CD8-positive, alpha-beta memory T cell (primary cell): ENCODE results near the gene PTP4A2. TPM values are rescaled to one million over a fixed set of nuclear protein-coding genes. Genes with fewer than 3 reads are reported as not detected.

Source experiments
- CTCF ChIA-PET: fragments of 350-600 bp; sonication (Branson Sonifier 250); formaldehyde crosslinking; loops from one replicate; lab custom pipeline; 2021; ENCODE audit warnings: antibody characterized with exemption; lab: Charles Lee
- POLR2A ChIA-PET: fragments of 350-600 bp; sonication (Branson Sonifier 250); formaldehyde crosslinking; loops from one replicate; lab custom pipeline; 2021; ENCODE audit warnings: antibody characterized with exemption; lab: Charles Lee
- DNase-seq, 5 donors: peaks; one replicate each; pipeline versions ENCODE4 v3.0.0 to v3.0.0-alpha.2; 2020 to 2022; ENCODE audit warnings: mixed read lengths in 1 of 5
- H3K27ac ChIP-seq: one replicate; pipeline ENCODE4 v1.7.0; 2013; ENCODE audit warnings: low read depth, mild to moderate bottlenecking, low read length, moderate library complexity
- H3K27me3 ChIP-seq: 2 replicates; pipeline ENCODE4 v1.7.0; 2013; ENCODE audit warnings: low read length, mild to moderate bottlenecking; ENCODE audit not compliant: insufficient read depth, poor library complexity, severe bottlenecking
- H3K36me3 ChIP-seq: 2 replicates; pipeline ENCODE4 v1.7.0; 2013; ENCODE audit warnings: mild to moderate bottlenecking, low read length, moderate library complexity; ENCODE audit not compliant: insufficient read depth
- H3K4me1 ChIP-seq: 2 replicates; pipeline ENCODE4 v1.7.0; 2013; ENCODE audit warnings: mild to moderate bottlenecking, low read length, moderate library complexity; ENCODE audit not compliant: insufficient read depth
- H3K4me3 ChIP-seq: 2 replicates; pipeline ENCODE4 v1.7.0; 2013; ENCODE audit warnings: mild to moderate bottlenecking, low read length
- H3K9me3 ChIP-seq: 2 replicates; pipeline ENCODE4 v1.7.0; 2013; ENCODE audit warnings: mild to moderate bottlenecking, low read length
- H3K27ac Mint-ChIP-seq, 8 donors: one replicate each; pipeline ENCODE4 v1.8.0; 2020 to 2021; ENCODE audit warnings: mixed read lengths in 8 of 8, mild to moderate bottlenecking in 6 of 8, inconsistent platforms in 3 of 8, moderate library complexity in 3 of 8
- H3K27me3 Mint-ChIP-seq, 2 donors: one replicate each; pipeline ENCODE4 v1.8.0; 2020 to 2021; ENCODE audit warnings: mixed read lengths in 2 of 2, mild to moderate bottlenecking in 1 of 2, moderate library complexity in 1 of 2
- H3K36me3 Mint-ChIP-seq, 3 donors: one replicate each; pipeline ENCODE4 v1.8.0; 2020 to 2021; ENCODE audit warnings: mixed read lengths in 3 of 3, inconsistent platforms in 1 of 3, mild to moderate bottlenecking in 1 of 3
- H3K4me1 Mint-ChIP-seq, 3 donors: one replicate each; pipeline ENCODE4 v1.8.0; 2020 to 2021; ENCODE audit warnings: mixed read lengths in 3 of 3, inconsistent platforms in 1 of 3, mild to moderate bottlenecking in 1 of 3
- H3K4me3 Mint-ChIP-seq, 7 donors: one replicate each; pipeline ENCODE4 v1.8.0; 2020 to 2021; ENCODE audit warnings: mixed read lengths in 7 of 7, mild to moderate bottlenecking in 6 of 7, moderate library complexity in 4 of 7, inconsistent platforms in 2 of 7
- H3K9me3 Mint-ChIP-seq, 5 donors: one replicate each; pipeline ENCODE4 v1.8.0; 2020 to 2022; ENCODE audit warnings: mixed read lengths in 5 of 5, mild to moderate bottlenecking in 3 of 5, moderate library complexity in 2 of 5, inconsistent platforms in 1 of 5
- polyA plus RNA-seq: library from polyadenylated mRNA; unstranded; fragments of 300-500 nt; fragmentation: Illumina TruSeq; gene quantifications from one replicate; pipeline ENCODE4 v1.2.3, GENCODE V29; 2021
- total RNA-seq, 2 experiments: library from RNA; stranded (reverse); gene quantifications; one replicate each; pipeline ENCODE4 v1.2.3, GENCODE V29; 2021

The PTP4A2 gene
- total and polyA plus RNA-seq, 3 experiments from 2014 or later: 339 to 598 (median 368) TPM

GRCh38 chr1:31872658-31873636 is 65.2 kb downstream of the PTP4A2 start:
- peak overlapping the region; percentile 35 to 97 (median 84) for H3K27ac Mint-ChIP-seq
- no peaks in the 10 kb centered on the region for H3K36me3 ChIP-seq
- peak overlapping the region; percentile 43 for H3K27ac ChIP-seq
- H3K4me1 ChIP-seq: peaks cover 13% of the 10 kb centered on the region
- no peaks in the 10 kb centered on the region for H3K27me3 ChIP-seq
- H3K27me3 Mint-ChIP-seq: no peaks in the 10 kb centered on the region
- H3K36me3 Mint-ChIP-seq: peaks cover 0 to 4% (median 3%) of the 10 kb centered on the region in 3 donors
- DNase-seq: peak in 3 of 5 donors; percentile 10 to 63 (median 39)
- H3K9me3 ChIP-seq: no peaks in the 10 kb centered on the region
- peaks cover 24 to 42% (median 30%) of the 10 kb centered on the region in 3 donors for H3K4me1 Mint-ChIP-seq
- H3K9me3 Mint-ChIP-seq: peaks cover 0 to 4% (median 0%) of the 10 kb centered on the region in 5 donors
- peak overlapping the region; percentile 11 for H3K4me3 ChIP-seq
- ChIA-PET CTCF (interaction anchor here (1.0 to 1.8 kb wide), 5 partner anchors 18 to 91 kb away, joined by 3 to 6 read pairs (median 4); no protein-coding TSS in a partner anchor), POLR2A (interaction anchor here (0.6 to 0.7 kb wide), 5 partner anchors 24 to 228 kb away, joined by 3 to 6 read pairs (median 3); partner anchors contain the start of genes PEF1 and PTP4A2)
- H3K4me3 Mint-ChIP-seq: peak overlapping the region; percentile 4 to 78 (median 68)

GRCh38 chr1:31871703-31872102 is 66.5 kb downstream of the PTP4A2 start:
- Mint-ChIP-seq H3K9me3 (peaks cover 0 to 4% (median 0%) of the 10 kb centered on the region in 5 donors), H3K27me3 (no peaks in the 10 kb centered on the region)
- POLR2A ChIA-PET: no interaction called here

GRCh38 chr1:31870086-31870736 is 68.0 kb downstream of the PTP4A2 start:
- peak overlapping the region in 2 of 8 donors; percentile 3 to 36 for H3K27ac Mint-ChIP-seq
- no peak overlapping the region for H3K4me3 ChIP-seq
- H3K36me3 ChIP-seq: no peaks in the 10 kb centered on the region
- no peak overlapping the region for H3K4me3 Mint-ChIP-seq
- H3K9me3 ChIP-seq: no peaks in the 10 kb centered on the region
- H3K27me3 ChIP-seq: no peaks in the 10 kb centered on the region
- H3K4me1 Mint-ChIP-seq: peaks cover 24 to 37% (median 33%) of the 10 kb centered on the region in 3 donors
- H3K36me3 Mint-ChIP-seq: peaks cover 0 to 4% (median 3%) of the 10 kb centered on the region in 3 donors
- peaks cover 18% of the 10 kb centered on the region for H3K4me1 ChIP-seq
- no peak for DNase-seq
- H3K27ac ChIP-seq: no peak overlapping the region
- ChIA-PET CTCF (interaction anchor here (1.3 to 1.6 kb wide), 2 partner anchors 43 to 96 kb away, joined by 3 to 4 read pairs; no protein-coding TSS in a partner anchor), POLR2A (interaction anchor here (0.5 to 0.6 kb wide), 2 partner anchors 18 to 1126 kb away, joined by 3 to 5 read pairs; no protein-coding TSS in a partner anchor)
- peaks cover 0 to 4% (median 0%) of the 10 kb centered on the region in 5 donors for H3K9me3 Mint-ChIP-seq
- H3K27me3 Mint-ChIP-seq: no peaks in the 10 kb centered on the region

More at GRCh38 chr1:31871703-31872102, 66.5 kb downstream of the PTP4A2 start:
- Histone ChIP-seq H3K9me3 (no peaks in the 10 kb centered on the region), H3K4me3 (no peak overlapping the region), H3K4me1 (peaks cover 14% of the 10 kb centered on the region), H3K27ac (no peak overlapping the region), H3K36me3 (no peaks in the 10 kb centered on the region), H3K27me3 (no peaks in the 10 kb centered on the region)
- Mint-ChIP-seq H3K4me1 (peaks cover 27 to 42% (median 36%) of the 10 kb centered on the region in 3 donors), H3K36me3 (peaks cover 0 to 4% (median 3%) of the 10 kb centered on the region in 3 donors), H3K4me3 (peak overlapping the region in 5 of 7 donors; percentile 17 to 46 (median 35)), H3K27ac (peak overlapping the region in 4 of 8 donors; percentile 37 to 96 (median 74))
- DNase-seq: no peak
- CTCF ChIA-PET: interaction anchor here (0.6 to 1.8 kb wide), 5 partner anchors 45 to 659 kb away, joined by 3 to 5 read pairs (median 3); no protein-coding TSS in a partner anchor

- DNase-seq: no peak
- no peaks in the 10 kb centered on the region for H3K9me3 ChIP-seq
- peaks cover 0 to 4% (median 0%) of the 10 kb centered on the region in 5 donors for H3K9me3 Mint-ChIP-seq
- H3K27ac Mint-ChIP-seq: peak overlapping the region in 3 of 8 donors; percentile 17 to 68 (median 61)
- H3K4me1 ChIP-seq: peaks cover 18% of the 10 kb centered on the region
- ChIA-PET CTCF (no interaction called here), POLR2A (interaction anchor here (0.6 kb wide), 1 partner anchor 1126 kb away, joined by 5 read pairs; no protein-coding TSS in a partner anchor)
- no peaks in the 10 kb centered on the region for H3K27me3 ChIP-seq
- H3K4me3 Mint-ChIP-seq: no peak overlapping the region
- peaks cover 24 to 37% (median 33%) of the 10 kb centered on the region in 3 donors for H3K4me1 Mint-ChIP-seq
- peaks cover 0 to 3% (median 3%) of the 10 kb centered on the region in 3 donors for H3K36me3 Mint-ChIP-seq
- no peaks in the 10 kb centered on the region for H3K27me3 Mint-ChIP-seq
- H3K4me3 ChIP-seq: no peak overlapping the region
- no peaks in the 10 kb centered on the region for H3K36me3 ChIP-seq
- H3K27ac ChIP-seq: no peak overlapping the region
These were observed 68.7 kb downstream of the PTP4A2 start for GRCh38 chr1:31869449-31869848.

GRCh38 chr1:31868862-31869261 is 69.3 kb downstream of the PTP4A2 start:
- Mint-ChIP-seq H3K36me3 (peaks cover 0 to 3% (median 3%) of the 10 kb centered on the region in 3 donors), H3K4me1 (peaks cover 24 to 37% (median 33%) of the 10 kb centered on the region in 3 donors), H3K27me3 (no peaks in the 10 kb centered on the region), H3K9me3 (peaks cover 0 to 4% (median 0%) of the 10 kb centered on the region in 5 donors), H3K27ac (peak overlapping the region in 3 of 8 donors; percentile 5 to 71 (median 68)), H3K4me3 (no peak overlapping the region)
- DNase-seq: no peak
- no peaks in the 10 kb centered on the region for H3K27me3 ChIP-seq
- no peaks in the 10 kb centered on the region for H3K36me3 ChIP-seq
- H3K27ac ChIP-seq: no peak overlapping the region
- ChIA-PET CTCF (no interaction called here), POLR2A (no interaction called here)
- H3K4me1 ChIP-seq: peaks cover 18% of the 10 kb centered on the region
- H3K4me3 ChIP-seq: no peak overlapping the region
- H3K9me3 ChIP-seq: no peaks in the 10 kb centered on the region

- Mint-ChIP-seq H3K9me3 (no peaks in the 10 kb centered on the region), H3K36me3 (peaks cover 0 to 3% (median 0%) of the 10 kb centered on the region in 3 donors), H3K4me1 (peaks cover 14 to 27% (median 20%) of the 10 kb centered on the region in 3 donors), H3K4me3 (no peak overlapping the region), H3K27me3 (no peaks in the 10 kb centered on the region), H3K27ac (peak overlapping the region in 2 of 8 donors; percentile 30 to 43)
- ChIA-PET POLR2A (no interaction called here), CTCF (no interaction called here)
- no peak for DNase-seq
- Histone ChIP-seq H3K36me3 (no peaks in the 10 kb centered on the region), H3K4me3 (no peak overlapping the region), H3K27me3 (no peaks in the 10 kb centered on the region), H3K4me1 (peaks cover 5% of the 10 kb centered on the region), H3K9me3 (no peaks in the 10 kb centered on the region), H3K27ac (no peak overlapping the region)
These were observed 70.6 kb downstream of the PTP4A2 start for GRCh38 chr1:31867546-31867945.

GRCh38 chr1:31866450-31867032 is 71.6 kb downstream of the PTP4A2 start:
- H3K9me3 Mint-ChIP-seq: no peaks in the 10 kb centered on the region
- POLR2A ChIA-PET: no interaction called here

More at GRCh38 chr1:31866450-31867032, 71.6 kb downstream of the PTP4A2 start:
- CTCF ChIA-PET: interaction anchor here (2.7 kb wide), 1 partner anchor 97 kb away, joined by 6 read pairs; no protein-coding TSS in a partner anchor
- Histone ChIP-seq H3K27me3 (no peaks in the 10 kb centered on the region), H3K4me3 (no peak overlapping the region), H3K36me3 (no peaks in the 10 kb centered on the region), H3K27ac (no peak overlapping the region), H3K4me1 (peaks cover 5% of the 10 kb centered on the region), H3K9me3 (no peaks in the 10 kb centered on the region)
- Mint-ChIP-seq H3K36me3 (peaks cover 0 to under 1% (median 0%) of the 10 kb centered on the region in 3 donors), H3K27me3 (no peaks in the 10 kb centered on the region), H3K27ac (peak overlapping the region in 3 of 8 donors; percentile 11 to 89 (median 54)), H3K4me1 (peaks cover 11 to 17% (median 13%) of the 10 kb centered on the region in 3 donors), H3K4me3 (no peak overlapping the region)
- DNase-seq: no peak
